Transverse colon (tissue), 4 donors: ENCODE data around the gene RAB5B. TPM values are rescaled to one million over a fixed set of nuclear protein-coding genes. Genes with fewer than 3 reads are reported as not detected.
"Not testable (repeated sequence)": the region's sequence is repeated elsewhere in the genome, so short reads cannot be mapped to it uniquely, and the experiment has no call there.

Experiments used
- DNase-seq: peaks from one replicate; pipeline ENCODE4 v3.0.0-alpha.2; 2019
- H3K27ac ChIP-seq, 4 donors: fragments of 200-600 bp; sonication (generic); 2 replicates each; pipeline ENCODE4 v1.5.1; 2016 to 2018; ENCODE audit warnings: inconsistent platforms in 4 of 4
- H3K27me3 ChIP-seq: fragments of 200-600 bp; sonication (generic); 2 replicates; pipeline ENCODE4 v1.5.1; 2017; ENCODE audit warnings: inconsistent platforms
- H3K36me3 ChIP-seq, 4 donors: fragments of 200-600 bp; sonication (generic); 2 replicates each; pipeline ENCODE4 v1.5.1; 2017 to 2019; ENCODE audit warnings: inconsistent platforms in 4 of 4
- H3K4me1 ChIP-seq, 4 donors: fragments of 200-600 bp; sonication (generic); 2 replicates each; pipeline ENCODE4 v1.5.1; 2017 to 2020; ENCODE audit warnings: inconsistent platforms in 4 of 4
- H3K4me3 ChIP-seq, 4 donors: fragments of 200-600 bp; sonication (generic); 1 replicate in 1 of 4; 2 replicates in 3 of 4; pipeline versions ENCODE4 v1.5.1 to v1.6.1; 2017 to 2019; ENCODE audit warnings: inconsistent platforms in 4 of 4
- H3K9me3 ChIP-seq, 2 donors: fragments of 200-600 bp; sonication (generic); 2 replicates each; pipeline ENCODE4 v1.5.1; 2017 to 2019; ENCODE audit warnings: inconsistent platforms in 2 of 2
- EP300 ChIP-seq: sonication (generic); formaldehyde crosslinking; IDR thresholded peaks from one replicate; pipeline ENCODE4 v1.6.1; 2017; ENCODE audit warnings: antibody characterized with exemption, low read depth
- POLR2A ChIP-seq: fragments of 450-650 bp; IDR thresholded peaks from one replicate; pipeline ENCODE4 v1.6.1; 2016; ENCODE audit warnings: antibody characterized with exemption, mild to moderate bottlenecking, moderate library complexity
- POLR2AphosphoS5 ChIP-seq, 3 donors: sonication (generic); formaldehyde crosslinking; IDR thresholded peaks; one replicate each; pipeline ENCODE4 v1.6.1; 2016; ENCODE audit warnings: antibody characterized with exemption in 3 of 3
- WGBS, 2 donors: methylation state at CpG; one replicate each; pipeline ENCODE4 v1.1.5; 2018; ENCODE audit warnings: low coverage in 1 of 2; 5-methylcytosine and 5-hydroxymethylcytosine counted together
- in situ Hi-C, 4 donors: fragments of 200-750 bp; cut with MboI; loops; one replicate each; pipeline versions ENCODE4 v1.15.0 to v1.15.1; 2017; ENCODE audit warnings: low sequenced_read_pairs in 3 of 4, low pct_ligation_motif_present in 1 of 4, low pct_unique_long_range_greater_than_20kb in 1 of 4
- intact Hi-C: fragments of 100-400 bp; cut with DNase I; formaldehyde crosslinking; loops from one replicate; pipeline ENCODE4 v1.15.1; 2023; ENCODE audit warnings: low total_unique reads
- total RNA-seq, 4 donors: library from RNA; depleted of rRNA; stranded (reverse); fragments of >200 nt; gene quantifications; one replicate each; pipeline ENCODE4 v1.1.0, GENCODE V29; 2016
- TF ChIP-seq, protein P1 (sequence below), 5 experiments: fragments of 200-600 bp in 3 of 5; fragments of 450-650 bp in 2 of 5; sonication (generic) in 3 of 5; IDR thresholded peaks; 1 replicate in 2 of 5; 2 replicates in 3 of 5; pipeline ENCODE4 v1.5.1; 2016 to 2017; ENCODE audit warnings: antibody characterized with exemption in 5 of 5, inconsistent platforms in 3 of 5, mild to moderate bottlenecking in 2 of 5, moderate library complexity in 1 of 5

Gene RAB5B
- total RNA-seq, 4 donors from 2014 or later = 66.3 to 97.5 (median 88.4) TPM

GRCh38 chr12:55997535-55997859, 23.6 kb downstream of the RAB5B start:
- intact Hi-C loops = no loop called here
- no peak for DNase-seq
- H3K27ac ChIP-seq = peak overlapping the region; percentile 87 to 92 (median 90)
- in situ Hi-C loops = loop anchor here in 1 of 4 donors (10.0 kb wide), 1 partner anchor 47 kb away; the partner anchor contains the start of gene RPS26
- H3K4me3 ChIP-seq = peak overlapping the region; percentile 54 to 67 (median 56)
- peaks cover 0 to 19% (median 4%) of the 10 kb centered on the region in 4 donors for H3K36me3 ChIP-seq
- no peaks in the 10 kb centered on the region for H3K27me3 ChIP-seq
- TF ChIP-seq, protein P1, sequence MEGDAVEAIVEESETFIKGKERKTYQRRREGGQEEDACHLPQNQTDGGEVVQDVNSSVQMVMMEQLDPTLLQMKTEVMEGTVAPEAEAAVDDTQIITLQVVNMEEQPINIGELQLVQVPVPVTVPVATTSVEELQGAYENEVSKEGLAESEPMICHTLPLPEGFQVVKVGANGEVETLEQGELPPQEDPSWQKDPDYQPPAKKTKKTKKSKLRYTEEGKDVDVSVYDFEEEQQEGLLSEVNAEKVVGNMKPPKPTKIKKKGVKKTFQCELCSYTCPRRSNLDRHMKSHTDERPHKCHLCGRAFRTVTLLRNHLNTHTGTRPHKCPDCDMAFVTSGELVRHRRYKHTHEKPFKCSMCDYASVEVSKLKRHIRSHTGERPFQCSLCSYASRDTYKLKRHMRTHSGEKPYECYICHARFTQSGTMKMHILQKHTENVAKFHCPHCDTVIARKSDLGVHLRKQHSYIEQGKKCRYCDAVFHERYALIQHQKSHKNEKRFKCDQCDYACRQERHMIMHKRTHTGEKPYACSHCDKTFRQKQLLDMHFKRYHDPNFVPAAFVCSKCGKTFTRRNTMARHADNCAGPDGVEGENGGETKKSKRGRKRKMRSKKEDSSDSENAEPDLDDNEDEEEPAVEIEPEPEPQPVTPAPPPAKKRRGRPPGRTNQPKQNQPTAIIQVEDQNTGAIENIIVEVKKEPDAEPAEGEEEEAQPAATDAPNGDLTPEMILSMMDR (IDR thresholded peaks at IDR 0.05) = no peak
- TF ChIP-seq POLR2AphosphoS5 (IDR thresholded peaks at IDR 0.05) (no peak), EP300 (no peak), POLR2A (no peak)
- 3% methylated on average over 5 of the region's 5 CpGs; no CpG with 5 or more reads in 1 of the 2 donors for WGBS, 2 donors
- peaks cover 0 to 40% (median 26%) of the 10 kb centered on the region in 4 donors for H3K4me1 ChIP-seq
- H3K9me3 ChIP-seq = no peaks in the 10 kb centered on the region

GRCh38 chr12:55999522-55999921, 25.6 kb downstream of the RAB5B start:
- H3K27me3 ChIP-seq, intact Hi-C loops, H3K27ac ChIP-seq, H3K36me3 ChIP-seq, DNase-seq, H3K9me3 ChIP-seq, H3K4me3 ChIP-seq: not testable (repeated sequence)
- in situ Hi-C loops = loop anchor here in 1 of 4 donors (10.0 kb wide), 1 partner anchor 45 kb away; the partner anchor contains the start of gene RPS26
- WGBS, 2 donors = 78% methylated on average over 6 of the region's 6 CpGs; no CpG with 5 or more reads in 1 of the 2 donors
- peaks cover 0 to 40% (median 26%) of the 10 kb centered on the region in 4 donors for H3K4me1 ChIP-seq

DNA sequence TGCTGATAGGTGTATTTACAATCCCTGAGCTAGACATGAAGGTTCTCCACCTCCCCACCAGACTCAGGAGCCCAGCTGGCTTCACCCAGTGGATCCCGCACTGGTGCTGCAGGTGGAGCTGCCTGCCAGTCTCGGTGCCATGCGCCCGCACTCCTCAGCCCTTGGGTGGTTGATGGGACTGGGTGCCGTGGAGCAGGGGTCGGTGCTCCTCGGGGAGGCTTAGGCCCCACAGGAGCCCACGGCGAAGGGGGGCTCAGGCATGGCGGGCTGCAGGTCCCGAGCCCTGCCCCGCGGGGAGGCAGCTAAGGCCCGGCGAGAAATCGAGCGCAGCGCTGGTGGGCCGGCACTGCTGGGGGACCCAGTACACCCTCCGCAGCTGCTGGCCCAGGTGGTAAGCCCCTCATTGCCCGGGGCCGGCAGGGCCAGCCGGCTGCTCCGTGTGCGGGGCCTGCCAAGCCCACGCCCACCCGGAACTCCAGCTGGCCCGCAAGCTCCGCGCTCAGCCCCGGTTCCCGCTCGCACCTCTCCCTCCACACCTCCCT, 26.2 kb downstream of the RAB5B start:
- in situ Hi-C loops = loop anchor here in 1 of 4 donors (10.0 kb wide), 1 partner anchor 45 kb away; the partner anchor contains the start of gene RPS26
- H3K27me3 ChIP-seq, intact Hi-C loops, DNase-seq, H3K4me3 ChIP-seq, H3K9me3 ChIP-seq, H3K36me3 ChIP-seq: not testable (repeated sequence)
- H3K4me1 ChIP-seq = peaks cover 0 to 40% (median 26%) of the 10 kb centered on the region in 4 donors
- WGBS, 2 donors = 90% methylated on average over 33 of the region's 33 CpGs; no CpG with 5 or more reads in 1 of the 2 donors
- peak overlapping the region in 3 of 4 donors; percentile 51 to 74 (median 66) for H3K27ac ChIP-seq

DNA sequence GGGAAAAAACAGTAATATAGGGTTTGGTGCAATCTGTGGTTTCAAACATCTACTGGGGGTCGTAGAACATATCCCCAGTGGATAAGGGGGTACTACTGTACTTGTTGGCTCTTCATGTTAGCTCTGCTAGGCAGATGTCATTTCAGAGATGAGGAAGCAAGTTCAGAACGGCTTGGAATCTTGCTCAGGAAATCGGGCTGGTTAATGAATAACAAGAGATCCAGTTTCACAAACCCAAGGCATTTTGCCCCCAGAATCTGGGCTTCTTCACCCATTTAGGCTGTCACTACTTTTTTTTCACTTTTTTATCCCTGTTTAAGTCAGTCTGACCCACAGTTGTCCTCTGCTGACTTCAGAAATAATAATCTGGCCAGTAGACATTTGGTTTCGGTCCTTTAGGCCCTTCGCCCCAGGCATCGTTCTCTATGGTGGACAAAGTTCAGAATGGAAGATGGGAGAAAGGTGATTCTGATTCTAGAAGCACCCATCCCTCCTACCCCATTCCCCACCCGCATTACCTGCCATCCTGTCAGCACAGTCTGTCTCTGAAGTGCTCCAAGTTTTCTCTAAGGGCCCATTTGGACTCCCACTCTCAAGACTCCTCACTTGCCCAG, 27.7 kb downstream of the RAB5B start:
- H3K27ac ChIP-seq = peak overlapping the region; percentile 51 to 74 (median 67)

GRCh38 chr12:56003376-56003775, 29.5 kb downstream of the RAB5B start:
- H3K4me1 ChIP-seq = peaks cover 0 to 33% (median 19%) of the 10 kb centered on the region in 4 donors
- DNase-seq, H3K27me3 ChIP-seq, intact Hi-C loops, in situ Hi-C loops, H3K36me3 ChIP-seq, H3K4me3 ChIP-seq, H3K27ac ChIP-seq, H3K9me3 ChIP-seq: not testable (repeated sequence)
- WGBS, 2 donors = 82% methylated on average over 5 of the region's 5 CpGs; no CpG with 5 or more reads in 1 of the 2 donors

More for the DNA sequence above, 27.7 kb downstream of the RAB5B start:
- TF ChIP-seq POLR2A = no peak
- no peak for TF ChIP-seq POLR2AphosphoS5 (IDR thresholded peaks at IDR 0.05)
- no peak for TF ChIP-seq EP300
- TF ChIP-seq, protein P1 (IDR thresholded peaks at IDR 0.05) = no peak
- DNase-seq = no peak
- no peaks in the 10 kb centered on the region for H3K27me3 ChIP-seq
- WGBS, 2 donors = 43 to 64% methylated on average over 4 to 7 of the region's 7 CpGs
- H3K36me3 ChIP-seq = no peaks in the 10 kb centered on the region
- in situ Hi-C loops = no loop called here
- intact Hi-C loops = no loop called here
- no peak overlapping the region for H3K4me3 ChIP-seq
- no peaks in the 10 kb centered on the region for H3K9me3 ChIP-seq
- peaks cover 0 to 31% (median 21%) of the 10 kb centered on the region in 4 donors for H3K4me1 ChIP-seq
